GM12878 (cell line): ENCODE data around the gene PPFIA4. TPM values are rescaled to one million over a fixed set of nuclear protein-coding genes. Genes with fewer than 3 reads are reported as not detected.

Experiments
- ATAC-seq: fragments of 200-7000 bp; cut with Tn5 transposase; 3 replicates; pipeline ENCODE4 v1.9.1; 2020; ENCODE audit warnings: mild to moderate bottlenecking, moderate library complexity
- BruUV-seq: library from RNA; stranded (reverse); fragments of 400-500 nt; replicated peaks from 2 replicates; lab custom pipeline; 2021; lab: Mats Ljungman, UMichigan
- CTCF ChIA-PET: fragments of 300-600 bp; sonication (Branson Sonifier 250); formaldehyde crosslinking; extraction: SDS; loops from one replicate; lab custom pipeline; 2021; ENCODE audit warnings: inconsistent platforms; lab: Yijun Ruan, JAX
- POLR2A ChIA-PET: fragments of 350-600 bp; formaldehyde crosslinking; extraction: SDS; loops from one replicate; lab custom pipeline; 2021; ENCODE audit warnings: inconsistent platforms; lab: Charles Lee
- RAD21 ChIA-PET: fragments of 300-600 bp; sonication (Branson Sonifier 250); formaldehyde crosslinking; loops from one replicate; lab custom pipeline; 2023; ENCODE audit warnings: antibody characterized with exemption; ENCODE audit not compliant: unreplicated experiment; lab: Charles Lee
- SMC1A ChIA-PET: fragments of 300-600 bp; sonication (Branson Sonifier 250); formaldehyde crosslinking; loops from one replicate; lab custom pipeline; 2023; ENCODE audit not compliant: unreplicated experiment, uncharacterized antibody; lab: Charles Lee
- DNase-seq: peaks from one replicate; pipeline ENCODE4 v3.0.0-alpha.2; 2011; ENCODE audit warnings: low read depth, low spot score
- FAIRE-seq: peaks from 3 replicates; lab custom pipeline; 2011; peaks lifted over from hg19 to GRCh38; lab: Jason Lieb, UNC
- H2AFZ ChIP-seq: 2 replicates; pipeline ENCODE4 v1.6.0; 2011; ENCODE audit warnings: low read depth, low read length, control low read depth; ENCODE audit not compliant: control insufficient read depth
- H3K27ac ChIP-seq: 2 replicates; pipeline ENCODE4 v1.5.1; 2011; ENCODE audit warnings: control low read depth; ENCODE audit not compliant: control insufficient read depth, insufficient read depth
- H3K27me3 ChIP-seq, 2 experiments: replicated peaks in 1 of 2; 2 replicates each; pipeline versions ENCODE4 v1.6.0 to v1.6.1; 2011; ENCODE audit warnings: low read length in 1 of 2; ENCODE audit not compliant: control insufficient read depth in 2 of 2, insufficient read depth in 2 of 2
- H3K36me3 ChIP-seq, 2 experiments: 2 replicates each; pipeline ENCODE4 v1.5.1; 2011; ENCODE audit warnings: low read length in 1 of 2; ENCODE audit not compliant: control insufficient read depth in 2 of 2, insufficient read depth in 2 of 2
- H3K4me1 ChIP-seq: 2 replicates; pipeline ENCODE4 v1.6.1; 2011; ENCODE audit warnings: mild to moderate bottlenecking, low read length, moderate library complexity, mixed read lengths; ENCODE audit not compliant: control insufficient read depth, insufficient read depth
- H3K4me2 ChIP-seq: 2 replicates; pipeline ENCODE4 v1.6.0; 2011; ENCODE audit warnings: control low read depth; ENCODE audit not compliant: control insufficient read depth, insufficient read depth
- H3K4me3 ChIP-seq: fragments of 200-600 bp; sonication (generic); 2 replicates; pipeline ENCODE4 v1.5.1; 2016
- H3K79me2 ChIP-seq: 2 replicates; pipeline ENCODE4 v1.6.0; 2011; ENCODE audit warnings: low read length; ENCODE audit not compliant: control insufficient read depth, insufficient read depth
- H3K9ac ChIP-seq: 2 replicates; pipeline ENCODE4 v1.8.0; 2011; ENCODE audit warnings: low read length, control low read depth, mixed read lengths; ENCODE audit not compliant: control insufficient read depth, insufficient read depth
- H3K9me3 ChIP-seq: replicated peaks from 3 replicates; pipeline ENCODE4 v1.5.1; 2011; ENCODE audit warnings: mild to moderate bottlenecking, low read length; ENCODE audit not compliant: control insufficient read depth, insufficient read depth
- H4K20me1 ChIP-seq: 2 replicates; pipeline ENCODE4 v1.6.0; 2011; ENCODE audit not compliant: control insufficient read depth, insufficient read depth
- ATF7 ChIP-seq: fragments of 450-650 bp; IDR thresholded peaks from 2 replicates; pipeline ENCODE4 v1.6.1; 2016; ENCODE audit warnings: low read depth, mild to moderate bottlenecking
- ELK1 ChIP-seq: IDR thresholded peaks from 2 replicates; pipeline ENCODE4 v1.6.1; 2012; ENCODE audit warnings: low read depth, low read length, improper control_type of control experiment
- ESRRA ChIP-seq: IDR thresholded peaks from 2 replicates; pipeline ENCODE4 v1.6.1; 2012; ENCODE audit warnings: mild to moderate bottlenecking, low read length, improper control_type of control experiment
- FOXM1 ChIP-seq: IDR thresholded peaks from 2 replicates; pipeline ENCODE4 v1.6.1; 2012; ENCODE audit warnings: low read depth, mild to moderate bottlenecking, inconsistent platforms, low read length, moderate library complexity
- HDAC6 ChIP-seq: fragments of 200-600 bp; sonication (generic); IDR thresholded peaks from one replicate; pipeline ENCODE4 v1.8.0; 2017; ENCODE audit warnings: antibody characterized with exemption; ENCODE audit not compliant: unreplicated experiment
- IKZF2 ChIP-seq, 2 experiments: fragments of 450-650 bp; IDR thresholded peaks; 2 replicates each; pipeline ENCODE4 v1.6.1; 2017; ENCODE audit warnings: mild to moderate bottlenecking in 2 of 2, moderate library complexity in 2 of 2
- KDM1A ChIP-seq: fragments of 200-600 bp; sonication (generic); IDR thresholded peaks from 2 replicates; pipeline ENCODE4 v1.6.1; 2016; ENCODE audit warnings: borderline replicate concordance
- MLLT1 ChIP-seq: fragments of 450-650 bp; IDR thresholded peaks from 2 replicates; pipeline ENCODE4 v1.6.1; 2016; ENCODE audit warnings: mild to moderate bottlenecking
- POLR2AphosphoS5 ChIP-seq: IDR thresholded peaks from 2 replicates; pipeline ENCODE4 v1.6.1; 2011; ENCODE audit warnings: mild to moderate bottlenecking, low read length, inconsistent platforms
- REST ChIP-seq: IDR thresholded peaks from 2 replicates; pipeline ENCODE4 v1.6.1; 2012; ENCODE audit warnings: mild to moderate bottlenecking, low read depth, low read length
- TCF3 ChIP-seq: IDR thresholded peaks from 2 replicates; pipeline ENCODE4 v1.6.1; 2012; ENCODE audit warnings: low read depth, mild to moderate bottlenecking, low read length, borderline replicate concordance; ENCODE audit not compliant: insufficient read depth
- USF1 ChIP-seq: IDR thresholded peaks from 2 replicates; pipeline ENCODE4 v1.6.1; 2011; ENCODE audit warnings: borderline replicate concordance, low read depth, mild to moderate bottlenecking, moderate library complexity, mixed read lengths, low read length; ENCODE audit not compliant: insufficient read depth; ENCODE audit errors: extremely low read length
- ZNF687 ChIP-seq: fragments of 450-650 bp; IDR thresholded peaks from 2 replicates; pipeline ENCODE4 v1.6.1; 2017; ENCODE audit warnings: mild to moderate bottlenecking, moderate library complexity
- whole genome bisulfite sequencing: methylation state at CpG from one replicate; pipeline ENCODE4 v1.1.6; 2016; ENCODE audit warnings: low lambda C conversion rate; ENCODE audit not compliant: insufficient replicate concordance, insufficient coverage; ENCODE audit errors: missing lambda C conversion rate; 5-methylcytosine and 5-hydroxymethylcytosine counted together
- in situ Hi-C: fragments of 300-500 bp; cut with MboI; formaldehyde crosslinking; loops from 9 replicates; pipeline ENCODE4 v1.14.3; 2018; ENCODE audit warnings: mixed read lengths
- intact Hi-C: fragments of 100-400 bp; cut with micrococcal nuclease; formaldehyde crosslinking; loops from one replicate; pipeline ENCODE4 v1.14.2; 2022; ENCODE audit not compliant: unreplicated experiment
- polyA plus RNA-seq, 11 experiments: library from polyadenylated mRNA; depleted of rRNA in 4 of 11; unstranded in 6 of 11; stranded (reverse) in 5 of 11; fragments of >200 nt; fragmentation: Nextera tagmentation in 4 of 11; fragmentation: Illumina TruSeq in 1 of 11; extraction: Ambion mirVana in 4 of 11; extraction: Trizol in 1 of 11; gene quantifications; 1 replicate in 1 of 11; 2 replicates in 10 of 11; pipeline versions ENCODE4 v1.2.1 to v1.2.3, GENCODE V29; 2011 to 2016; ENCODE audit warnings: inconsistent platforms in 2 of 11, missing spikeins in 2 of 11, low read depth in 1 of 11
- total RNA-seq, 4 experiments: library from RNA; depleted of rRNA in 3 of 4; stranded (reverse); fragments of >200 nt in 3 of 4; fragmentation: Illumina TruSeq in 1 of 4; extraction: Trizol in 1 of 4; gene quantifications; 2 replicates each; pipeline versions ENCODE4 v1.2.1 to v1.2.3, GENCODE V29; 2013 to 2021

PPFIA4 gene
- total and polyA plus RNA-seq, 10 of the 15 experiments (the other 5 are each of a cell fraction or from before 2014, with no cell fraction given) = 0.02 to 19.7 (median 0.34) TPM; not detected in 1

GRCh38 chr1:203066965-203067364 lies 40.7 kb downstream of the PPFIA4 start:
- H3K27ac ChIP-seq = no peak overlapping the region
- TF ChIP-seq HDAC6 = no peak
- no peak for TF ChIP-seq ELK1
- TF ChIP-seq ZNF687 = no peak
- TF ChIP-seq REST = no peak
- no peak for TF ChIP-seq KDM1A
- TF ChIP-seq IKZF2 (IDR thresholded peaks at IDR 0.05) = no peak
- no peak for TF ChIP-seq FOXM1
- no peak for TF ChIP-seq TCF3
- TF ChIP-seq ESRRA = no peak
- no peak for TF ChIP-seq MLLT1
- no peak for TF ChIP-seq ATF7
- no peak for TF ChIP-seq POLR2AphosphoS5
- TF ChIP-seq USF1 = no peak

More at GRCh38 chr1:203066965-203067364, 40.7 kb downstream of the PPFIA4 start:
- SMC1A ChIA-PET = interaction anchor here (0.7 to 1.9 kb wide), 2 partner anchors 10 to 28 kb away, joined by 3 to 6 read pairs; no protein-coding TSS in a partner anchor
- RAD21 ChIA-PET = interaction anchor here (0.7 to 1.1 kb wide), 2 partner anchors 149 to 200 kb away, joined by 3 read pairs; no protein-coding TSS in a partner anchor
- Histone ChIP-seq H3K9me3 (no peaks in the 10 kb centered on the region), H3K4me3 (no peak overlapping the region), H4K20me1 (no peaks in the 10 kb centered on the region), H3K79me2 (no peaks in the 10 kb centered on the region), H2AFZ (no peak overlapping the region), H3K36me3 (no peaks in the 10 kb centered on the region), H3K9ac (no peak overlapping the region), H3K27me3 (no peaks in the 10 kb centered on the region), H3K4me2 (no peak overlapping the region), H3K4me1 (no peaks in the 10 kb centered on the region; the same call in 1 of the 2 replicates)
- ATAC-seq = no peak
- CTCF ChIA-PET = interaction anchor here (0.9 to 1.3 kb wide), 2 partner anchors 18 to 28 kb away, joined by 3 to 5 read pairs; partner anchors contain the start of gene MYOG
- no peak for DNase-seq
- intact Hi-C loops (no loop called here), in situ Hi-C loops (no loop called here)
- WGBS = 36% methylated on average over 3 of the region's 3 CpGs
- no TSS peak for BruUV-seq
- FAIRE-seq = no peak
- POLR2A ChIA-PET = no interaction called here
